ENCODE data around the gene CCDC148. TPM values are rescaled to one million over a fixed set of nuclear protein-coding genes. Genes with fewer than 3 reads are reported as not detected.

CCDC148 gene
- total and polyA plus RNA-seq, 10 of the 15 experiments (the other 5 are each of a cell fraction or from before 2014, with no cell fraction given) = 0.07 to 0.30 (median 0.18) TPM; not detected in 7

- DNase-seq (ENCODE audit: low read depth, low spot score) = no peak
- CTCF ChIA-PET = no interaction called here
- no peaks in the 10 kb centered on the region for H3K79me2 ChIP-seq (ENCODE audit: control insufficient read depth, insufficient read depth, low read length)
- no peak for ATAC-seq
- no peak overlapping the region for H3K4me3 ChIP-seq
- in situ Hi-C loops (cut with MboI) = no loop called here
- intact Hi-C loops (cut with micrococcal nuclease; ENCODE audit: unreplicated experiment) = no loop called here
- H3K4me1 ChIP-seq (ENCODE audit: control insufficient read depth, insufficient read depth, low read length) = no peaks in the 10 kb centered on the region
- POLR2A ChIA-PET = no interaction called here
- 86% methylated on average over 3 of the region's 3 CpGs for WGBS (ENCODE audit: insufficient coverage, insufficient replicate concordance, low lambda C conversion rate, missing lambda C conversion rate)
- H4K20me1 ChIP-seq (ENCODE audit: control insufficient read depth, insufficient read depth) = no peaks in the 10 kb centered on the region
- H3K27me3 ChIP-seq (replicated peaks in 1 of 2; ENCODE audit: control insufficient read depth in 2 of 2, insufficient read depth in 2 of 2, low read length in 1 of 2) = no peaks in the 10 kb centered on the region
- H3K36me3 ChIP-seq (ENCODE audit: control insufficient read depth in 2 of 2, insufficient read depth in 2 of 2, low read length in 1 of 2) = no peaks in the 10 kb centered on the region
- H3K4me2 ChIP-seq (ENCODE audit: control insufficient read depth, insufficient read depth) = no peak overlapping the region
- SMC1A ChIA-PET (ENCODE audit: uncharacterized antibody, unreplicated experiment) = interaction anchor here (1.6 kb wide), 2 partner anchors 8 to 9 kb away, joined by 3 to 6 read pairs; no protein-coding TSS in a partner anchor
- no peak for FAIRE-seq
- RAD21 ChIA-PET (ENCODE audit: unreplicated experiment) = no interaction called here
- TF ChIP-seq ATF7 (IDR thresholded peaks at IDR 0.05; ENCODE audit: low read depth) (no peak), POLR2AphosphoS5 (IDR thresholded peaks at IDR 0.05; ENCODE audit: low read length) (no peak), RFX5 (IDR thresholded peaks at IDR 0.05; ENCODE audit: low read depth, low read length) (no peak), HDAC2 (IDR thresholded peaks at IDR 0.05) (no peak), RELB (IDR thresholded peaks at IDR 0.05; ENCODE audit: low read depth) (no peak), BCL11A (IDR thresholded peaks at IDR 0.05; ENCODE audit: low read depth, low read length) (no peak), KDM1A (IDR thresholded peaks at IDR 0.05; ENCODE audit: borderline replicate concordance) (no peak), CBX3 (IDR thresholded peaks at IDR 0.05; ENCODE audit: borderline replicate concordance, low read depth) (no peak), IRF5 (IDR thresholded peaks at IDR 0.05; ENCODE audit: borderline replicate concordance) (no peak), KLF5 (IDR thresholded peaks at IDR 0.05; ENCODE audit: partially characterized antibody) (no peak), NFYA (IDR thresholded peaks at IDR 0.05; ENCODE audit: borderline replicate concordance, low read depth, low read length) (no peak), RAD51 (IDR thresholded peaks at IDR 0.05) (no peak), SMAD5 (IDR thresholded peaks at IDR 0.05; ENCODE audit: low read depth) (no peak), CHD4 (IDR thresholded peaks at IDR 0.05) (no peak), RELA (IDR thresholded peaks at IDR 0.05; ENCODE audit: borderline replicate concordance, partially characterized antibody) (no peak), ZBED1 (IDR thresholded peaks at IDR 0.05; ENCODE audit: borderline replicate concordance) (no peak), YY1 (IDR thresholded peaks at IDR 0.05; ENCODE audit: low read depth, low read length) (no peak), ZSCAN29 (IDR thresholded peaks at IDR 0.05) (no peak)
- H3K9ac ChIP-seq (ENCODE audit: control insufficient read depth, insufficient read depth, low read length) = no peak overlapping the region
- H2AFZ ChIP-seq (ENCODE audit: control insufficient read depth, low read depth, low read length) = no peak overlapping the region
- H3K27ac ChIP-seq (ENCODE audit: control insufficient read depth, insufficient read depth) = no peak overlapping the region
- no peaks in the 10 kb centered on the region for H3K9me3 ChIP-seq (replicated peaks; ENCODE audit: control insufficient read depth, insufficient read depth, low read length)
- no TSS peak for BruUV-seq (replicated peaks)
These were observed 40.4 kb upstream of the CCDC148 start for GRCh38 chr2:158496986-158497385.
